ENCODE results near the gene SLC6A1. TPM values are rescaled to one million over a fixed set of nuclear protein-coding genes. Genes with fewer than 3 reads are reported as not detected.

The SLC6A1 gene
- total RNA-seq, result 6.3 TPM

GRCh38 chr3:10992017-10992942 lies at the start of gene SLC6A1:
TSS of gene SLC6A1 (plus strand) at chr3:10992748. CDS start at chr3:11017212, 24,464 bp downstream.
- Histone ChIP-seq H3K36me3 (no peaks in the 10 kb centered on the region), H3K4me1 (no peaks in the 10 kb centered on the region), H3K9me3 (no peaks in the 10 kb centered on the region), H3K27ac (peak within 1 kb of the TSS in 1 of 2 donors; percentile 34), H3K4me3 (peak within 1 kb of the TSS; percentile 56 to 70), H3K27me3 (no peaks in the 10 kb centered on the region)
- intact Hi-C loops (cut with DNase I), result no loop called here
- no peak for DNase-seq (ENCODE audit: low spot score in 2 of 2)
- TF ChIP-seq, protein P1, sequence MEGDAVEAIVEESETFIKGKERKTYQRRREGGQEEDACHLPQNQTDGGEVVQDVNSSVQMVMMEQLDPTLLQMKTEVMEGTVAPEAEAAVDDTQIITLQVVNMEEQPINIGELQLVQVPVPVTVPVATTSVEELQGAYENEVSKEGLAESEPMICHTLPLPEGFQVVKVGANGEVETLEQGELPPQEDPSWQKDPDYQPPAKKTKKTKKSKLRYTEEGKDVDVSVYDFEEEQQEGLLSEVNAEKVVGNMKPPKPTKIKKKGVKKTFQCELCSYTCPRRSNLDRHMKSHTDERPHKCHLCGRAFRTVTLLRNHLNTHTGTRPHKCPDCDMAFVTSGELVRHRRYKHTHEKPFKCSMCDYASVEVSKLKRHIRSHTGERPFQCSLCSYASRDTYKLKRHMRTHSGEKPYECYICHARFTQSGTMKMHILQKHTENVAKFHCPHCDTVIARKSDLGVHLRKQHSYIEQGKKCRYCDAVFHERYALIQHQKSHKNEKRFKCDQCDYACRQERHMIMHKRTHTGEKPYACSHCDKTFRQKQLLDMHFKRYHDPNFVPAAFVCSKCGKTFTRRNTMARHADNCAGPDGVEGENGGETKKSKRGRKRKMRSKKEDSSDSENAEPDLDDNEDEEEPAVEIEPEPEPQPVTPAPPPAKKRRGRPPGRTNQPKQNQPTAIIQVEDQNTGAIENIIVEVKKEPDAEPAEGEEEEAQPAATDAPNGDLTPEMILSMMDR (IDR thresholded peaks at IDR 0.05), result peak in 2 of 3 experiments; percentile 15 to 26

- TF ChIP-seq, protein P1 (IDR thresholded peaks at IDR 0.05), result no peak
- Histone ChIP-seq H3K4me3 (no peak overlapping the region), H3K27ac (no peak overlapping the region), H3K36me3 (no peaks in the 10 kb centered on the region), H3K9me3 (no peaks in the 10 kb centered on the region), H3K4me1 (no peaks in the 10 kb centered on the region), H3K27me3 (no peaks in the 10 kb centered on the region)
- intact Hi-C loops (cut with DNase I), result loop anchor here (1.0 to 5.0 kb wide), 2 partner anchors 114 to 392 kb away; no protein-coding TSS in a partner anchor
- DNase-seq (ENCODE audit: low spot score in 2 of 2), result no peak
Measured at GRCh38 chr3:10944866-10945265, 47.7 kb upstream of the SLC6A1 start.

DNA sequence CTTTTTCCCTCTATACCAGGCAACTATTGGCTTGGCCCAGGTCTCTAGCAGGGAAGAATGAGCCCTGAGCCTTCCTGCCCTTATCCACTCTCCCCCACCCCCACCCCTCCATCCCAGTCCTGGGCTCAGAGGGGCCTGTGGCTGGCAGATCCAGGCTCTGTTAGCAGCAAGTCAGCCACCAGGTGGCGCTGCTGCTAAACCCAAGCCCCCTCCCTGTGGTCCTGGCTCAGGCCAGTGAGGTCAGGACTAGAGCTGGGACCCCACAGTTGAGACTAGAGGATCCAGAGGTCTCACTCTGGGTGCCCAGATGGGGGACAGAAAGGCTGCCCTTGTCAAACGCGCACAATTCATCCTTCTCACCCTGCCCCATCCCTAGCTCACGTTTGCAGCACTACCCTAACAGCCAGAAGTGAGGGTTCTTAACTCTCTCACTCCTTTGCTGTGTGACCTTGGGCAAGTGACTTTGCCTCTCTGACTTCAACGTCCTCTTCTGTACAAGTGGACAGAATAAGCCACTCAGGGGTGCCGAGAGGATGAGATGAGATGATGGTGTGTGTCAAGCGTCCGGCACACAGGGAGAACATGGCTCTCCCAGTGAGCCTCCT lies 46.8 kb upstream of the SLC6A1 start:
- Histone ChIP-seq H3K27me3 (no peaks in the 10 kb centered on the region), H3K36me3 (no peaks in the 10 kb centered on the region), H3K9me3 (no peaks in the 10 kb centered on the region), H3K27ac (no peak overlapping the region), H3K4me1 (no peaks in the 10 kb centered on the region), H3K4me3 (no peak overlapping the region)
- DNase-seq (ENCODE audit: low spot score in 2 of 2), result no peak
- TF ChIP-seq, protein P1 (IDR thresholded peaks at IDR 0.05), result peak; percentile 68 to 91 (median 72)
- intact Hi-C loops (cut with DNase I), result loop anchor here (1.0 to 5.0 kb wide), 2 partner anchors 114 to 392 kb away; no protein-coding TSS in a partner anchor

GRCh38 chr3:10946526-10946925 lies 46.0 kb upstream of the SLC6A1 start:
- Histone ChIP-seq H3K27me3 (no peaks in the 10 kb centered on the region), H3K9me3 (no peaks in the 10 kb centered on the region), H3K4me3 (no peak overlapping the region), H3K27ac (no peak overlapping the region), H3K4me1 (no peaks in the 10 kb centered on the region), H3K36me3 (no peaks in the 10 kb centered on the region)
- intact Hi-C loops (cut with DNase I), result loop anchor here (5.0 kb wide), 1 partner anchor 391 kb away; no protein-coding TSS in a partner anchor
- TF ChIP-seq, protein P1 (IDR thresholded peaks at IDR 0.05), result no peak
- DNase-seq (ENCODE audit: low spot score in 2 of 2), result no peak

DNA sequence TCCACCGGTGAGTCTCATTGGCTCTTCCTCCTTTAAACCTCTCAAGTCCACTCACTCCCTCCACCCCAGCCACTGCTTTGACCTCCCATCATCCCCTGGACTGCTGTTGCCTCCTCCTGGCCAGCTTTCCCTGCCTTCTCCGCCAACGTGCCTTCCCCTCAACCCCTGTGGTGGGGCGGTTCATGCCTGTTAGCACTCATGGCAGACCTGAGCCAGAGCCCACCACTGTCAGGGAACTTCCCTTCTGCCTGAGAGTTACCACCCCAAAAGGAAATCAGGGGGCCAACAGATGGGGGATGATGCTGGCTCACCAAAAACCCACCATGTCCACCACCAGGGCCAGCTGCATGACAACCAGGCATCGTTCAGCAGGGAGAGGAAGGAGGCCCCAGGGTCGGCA lies 44.2 kb upstream of the SLC6A1 start:
- H3K36me3 ChIP-seq, result no peaks in the 10 kb centered on the region
- no peak for DNase-seq (ENCODE audit: low spot score in 2 of 2)
- intact Hi-C loops (cut with DNase I), result loop anchor here (5.0 kb wide), 1 partner anchor 389 kb away; no protein-coding TSS in a partner anchor
- H3K27ac ChIP-seq, result no peak overlapping the region
- H3K4me1 ChIP-seq, result no peaks in the 10 kb centered on the region
- no peaks in the 10 kb centered on the region for H3K27me3 ChIP-seq
- no peaks in the 10 kb centered on the region for H3K9me3 ChIP-seq
- TF ChIP-seq, protein P1 (IDR thresholded peaks at IDR 0.05), result no peak
- H3K4me3 ChIP-seq, result no peak overlapping the region
